Raji (cell line): Measurements from ENCODE around the gene ZNF414.

ENCODE experiments used
- POLR2A ChIP-seq: IDR thresholded peaks from 2 replicates; pipeline ENCODE4 v1.6.1; 2011; ENCODE audit warnings: low read depth, low read length, control low read depth; ENCODE audit not compliant: insufficient read depth

Gene ZNF414

DNA sequence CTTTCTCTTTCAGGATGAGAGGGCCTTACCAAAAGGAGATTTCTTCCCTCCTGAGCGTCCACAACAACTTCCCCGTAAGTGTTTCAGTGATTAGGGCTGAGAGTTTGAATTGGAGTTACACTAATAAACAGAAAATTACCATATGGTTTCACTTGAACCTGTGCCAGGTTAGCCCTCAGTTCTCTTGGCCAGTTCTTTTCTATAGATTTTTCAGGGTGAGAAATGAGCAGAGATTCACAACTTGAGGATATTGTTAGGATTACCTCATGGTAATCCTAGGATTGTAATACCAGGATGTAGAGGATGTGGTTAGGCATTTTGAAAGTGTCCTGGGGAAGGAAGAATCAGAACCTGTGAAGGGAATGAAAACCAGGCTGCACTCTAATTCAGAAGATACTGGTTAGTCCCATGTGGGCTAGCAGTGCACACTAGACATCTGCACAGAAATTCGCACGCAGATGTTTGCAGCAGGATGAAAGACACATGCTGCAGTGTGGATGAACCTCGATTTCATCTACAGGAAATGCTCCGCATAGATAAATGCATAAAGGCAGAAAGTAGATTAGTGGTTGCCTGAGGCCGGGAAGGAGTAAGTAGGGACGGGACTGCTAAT lies 45.1 kb downstream of the ZNF414 start:
- TF ChIP-seq POLR2A = no peak

DNA sequence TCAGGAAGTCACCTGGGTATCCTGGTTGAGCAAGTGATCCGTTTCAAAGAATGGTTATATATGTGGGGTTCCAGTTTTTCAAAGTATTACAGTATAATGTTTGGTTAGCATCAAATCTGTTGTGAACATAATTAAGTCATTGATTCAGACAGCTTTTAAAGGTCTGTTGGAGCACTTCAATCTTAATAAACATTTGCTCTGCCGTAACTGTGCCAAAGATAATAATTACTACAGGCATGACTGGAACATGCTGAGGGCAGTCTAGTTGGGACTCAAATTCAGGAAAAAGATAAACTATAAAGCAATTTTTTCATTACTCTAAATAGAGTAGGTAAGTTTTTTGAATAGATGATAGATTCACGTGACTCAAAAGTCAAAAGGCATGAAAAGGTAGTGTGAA lies 45.8 kb downstream of the ZNF414 start:
- no peak for TF ChIP-seq POLR2A

DNA sequence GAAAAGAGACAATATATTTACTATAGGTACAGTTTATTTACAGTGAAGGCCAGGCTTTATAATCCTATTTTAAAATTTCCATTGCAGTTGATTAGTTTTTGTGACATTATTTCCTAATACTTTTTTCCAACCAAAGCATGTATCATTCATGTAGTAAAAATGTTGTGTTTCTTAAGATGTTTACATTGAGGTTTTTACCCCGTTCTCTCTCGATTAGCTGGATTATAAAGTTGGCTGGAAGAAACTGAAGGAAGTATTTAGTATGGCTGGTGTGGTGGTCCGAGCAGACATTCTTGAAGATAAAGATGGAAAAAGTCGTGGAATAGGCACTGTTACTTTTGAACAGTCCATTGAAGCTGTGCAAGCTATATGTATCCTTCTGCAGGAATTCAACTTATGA lies 47.9 kb downstream of the ZNF414 start:
- TF ChIP-seq POLR2A = no peak

DNA sequence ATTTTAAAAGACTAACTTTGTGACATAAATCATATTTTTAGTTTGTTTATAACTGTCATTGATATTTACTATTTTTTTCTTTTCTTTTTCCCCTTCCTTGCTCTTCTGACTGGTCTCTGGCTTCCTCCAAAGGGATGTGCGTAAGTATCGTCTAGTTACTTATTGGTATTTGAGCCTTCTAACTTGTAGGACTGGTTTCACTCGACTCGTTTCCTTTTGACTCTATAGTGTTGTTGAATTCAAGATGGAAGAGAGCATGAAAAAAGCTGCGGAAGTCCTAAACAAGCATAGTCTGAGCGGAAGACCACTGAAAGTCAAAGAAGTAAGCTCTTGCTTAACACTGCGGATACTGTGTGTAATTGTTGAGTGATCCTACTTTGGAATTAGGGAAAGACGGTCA lies 50.6 kb downstream of the ZNF414 start:
- no peak for TF ChIP-seq POLR2A

DNA sequence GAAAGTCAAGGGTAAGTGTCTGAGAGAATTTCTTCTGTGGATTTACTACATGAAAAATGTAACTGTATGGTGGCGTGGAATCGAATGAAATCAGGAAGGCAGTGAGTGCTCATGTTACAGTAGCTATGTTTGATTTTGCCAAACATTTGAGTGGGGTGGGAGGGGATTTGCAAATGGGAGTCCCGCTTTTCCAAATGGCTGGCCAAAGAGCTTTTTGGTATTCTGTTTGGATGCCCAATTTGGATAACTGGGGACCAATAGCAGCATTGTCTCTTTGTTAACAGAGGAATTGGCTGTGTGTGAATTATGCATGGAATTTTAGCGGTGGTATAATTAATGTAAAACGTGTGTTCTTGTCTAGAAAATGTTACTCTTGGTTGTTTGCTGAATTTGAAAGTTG lies 51.4 kb downstream of the ZNF414 start:
- TF ChIP-seq POLR2A = no peak

DNA sequence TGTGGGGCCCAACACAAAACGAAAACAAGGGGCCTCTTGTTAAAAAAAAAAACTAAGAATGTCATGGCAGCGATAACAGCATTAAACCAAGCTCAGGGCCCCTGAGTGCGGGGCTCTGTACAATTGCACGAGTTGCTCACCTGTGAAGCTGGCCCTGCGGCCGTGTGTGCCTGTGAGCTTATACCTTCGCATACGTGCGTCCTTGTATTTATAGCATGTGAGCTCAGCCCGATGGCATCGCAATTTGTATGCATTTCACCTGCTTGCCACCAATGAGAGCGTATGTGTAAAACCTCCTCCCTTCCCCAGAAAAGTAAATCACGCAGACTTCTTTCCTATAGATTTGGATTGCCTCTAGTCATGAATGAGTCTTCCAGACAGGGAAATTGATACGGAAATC lies 52.1 kb downstream of the ZNF414 start:
- TF ChIP-seq POLR2A = no peak

DNA sequence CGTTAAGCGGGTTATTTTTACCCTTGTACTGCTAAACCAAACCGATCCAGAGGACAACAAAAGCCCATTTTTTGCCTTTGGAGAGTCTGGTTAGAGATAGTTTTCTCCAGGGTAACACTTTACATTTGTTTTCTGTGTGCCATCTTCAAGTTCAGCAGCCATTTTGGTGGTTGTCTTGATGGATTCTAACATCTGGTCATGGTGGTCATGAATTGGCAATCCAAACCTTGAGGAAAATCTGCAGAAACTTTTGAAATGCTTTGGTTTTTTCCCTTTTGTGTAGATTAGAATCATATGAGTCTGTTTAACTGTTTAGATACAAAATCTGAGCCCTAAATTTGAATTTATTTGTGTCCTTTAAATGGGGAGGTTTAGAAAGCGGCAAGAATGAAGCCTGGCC lies 52.6 kb downstream of the ZNF414 start:
- TF ChIP-seq POLR2A = no peak

DNA sequence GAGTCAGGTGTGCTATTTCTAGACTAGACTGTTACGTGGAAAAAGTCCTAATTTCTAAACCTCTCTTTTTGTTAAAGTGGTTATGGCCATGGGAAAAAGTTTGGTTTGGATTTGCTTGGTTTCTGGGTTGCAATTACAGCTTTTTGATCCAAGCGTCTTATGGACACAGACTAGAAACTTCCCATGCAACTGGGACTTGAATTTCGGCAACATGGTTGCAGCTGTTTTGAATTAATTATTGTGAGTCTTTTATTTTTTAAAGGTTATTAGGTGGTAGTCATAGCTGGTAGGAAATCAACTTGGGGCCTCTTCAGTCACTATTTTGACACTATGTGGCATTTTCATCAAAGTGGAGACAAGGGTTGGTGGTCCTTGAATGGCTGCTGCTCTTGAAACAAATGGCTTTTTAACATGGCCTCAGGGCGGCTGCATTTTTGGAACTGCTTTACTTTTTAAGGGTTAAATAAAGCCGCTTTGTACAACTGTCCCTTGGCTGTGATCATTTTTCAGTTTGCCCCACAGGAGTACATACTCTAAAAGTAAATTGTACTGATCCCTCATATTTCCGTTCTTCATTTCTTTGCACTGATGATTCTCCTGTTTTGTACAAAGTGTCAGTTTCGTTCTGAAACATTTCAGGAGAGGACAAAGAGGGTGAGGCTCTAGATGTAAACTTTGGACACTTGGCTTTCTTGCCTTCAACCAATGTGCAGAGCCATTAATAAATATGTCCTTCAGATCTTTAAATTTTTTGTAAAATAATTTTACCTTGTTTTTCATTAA lies 53.3 kb downstream of the ZNF414 start:
- TF ChIP-seq POLR2A = no peak
